ENCODE data around the gene DCAF16.

DCAF16 gene

DNA sequence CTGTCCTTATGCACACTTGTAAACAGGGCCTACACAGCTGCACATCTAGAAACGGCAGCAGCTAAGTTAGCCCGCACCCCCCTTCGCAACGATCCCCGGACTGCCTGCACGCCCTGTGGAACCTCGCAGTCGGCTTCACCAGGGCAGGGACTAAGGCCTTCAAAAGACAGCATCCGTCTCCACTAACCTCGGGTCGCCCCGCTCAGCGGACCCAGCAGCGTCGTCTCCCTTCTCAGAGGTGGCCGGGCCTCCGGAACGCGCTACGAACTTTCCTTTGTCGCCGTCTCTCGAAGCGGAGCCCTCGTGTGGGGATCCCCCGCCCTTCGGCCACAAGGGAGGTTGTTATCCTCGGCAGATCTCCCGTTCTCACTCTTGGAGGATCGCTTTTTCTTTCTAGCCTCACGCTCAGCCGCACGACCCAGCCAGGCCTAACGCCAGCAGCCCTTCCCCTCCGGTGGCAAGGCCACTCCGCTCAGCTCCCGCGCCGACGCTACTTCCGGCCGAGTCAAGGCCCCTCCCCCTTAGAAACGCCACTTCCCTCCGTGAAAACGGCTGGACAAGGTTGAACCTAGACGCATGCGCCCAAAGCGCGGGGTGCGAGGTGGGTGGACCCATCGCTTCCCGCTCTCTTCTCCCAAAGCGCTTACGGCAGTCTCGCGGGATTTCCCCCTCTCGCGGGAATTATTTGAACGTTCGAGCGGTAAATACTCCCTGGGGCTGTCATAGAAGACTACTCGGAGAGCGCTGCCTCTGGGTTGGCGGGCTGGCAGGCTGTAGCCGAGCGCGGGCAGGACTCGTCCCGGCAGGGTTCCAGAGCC is at the start of gene DCAF16, which contains the start of gene NCAPG:
Gene DCAF16 (minus strand): TSS at position 498 of the 818 bp plus-strand sequence. CDS start 6,616 bp downstream, outside the sequence.
Gene NCAPG (plus strand): TSS at position 720 of the 818 bp plus-strand sequence. CDS start 99 bp downstream, outside the sequence.
- TF ChIP-seq, protein P1, sequence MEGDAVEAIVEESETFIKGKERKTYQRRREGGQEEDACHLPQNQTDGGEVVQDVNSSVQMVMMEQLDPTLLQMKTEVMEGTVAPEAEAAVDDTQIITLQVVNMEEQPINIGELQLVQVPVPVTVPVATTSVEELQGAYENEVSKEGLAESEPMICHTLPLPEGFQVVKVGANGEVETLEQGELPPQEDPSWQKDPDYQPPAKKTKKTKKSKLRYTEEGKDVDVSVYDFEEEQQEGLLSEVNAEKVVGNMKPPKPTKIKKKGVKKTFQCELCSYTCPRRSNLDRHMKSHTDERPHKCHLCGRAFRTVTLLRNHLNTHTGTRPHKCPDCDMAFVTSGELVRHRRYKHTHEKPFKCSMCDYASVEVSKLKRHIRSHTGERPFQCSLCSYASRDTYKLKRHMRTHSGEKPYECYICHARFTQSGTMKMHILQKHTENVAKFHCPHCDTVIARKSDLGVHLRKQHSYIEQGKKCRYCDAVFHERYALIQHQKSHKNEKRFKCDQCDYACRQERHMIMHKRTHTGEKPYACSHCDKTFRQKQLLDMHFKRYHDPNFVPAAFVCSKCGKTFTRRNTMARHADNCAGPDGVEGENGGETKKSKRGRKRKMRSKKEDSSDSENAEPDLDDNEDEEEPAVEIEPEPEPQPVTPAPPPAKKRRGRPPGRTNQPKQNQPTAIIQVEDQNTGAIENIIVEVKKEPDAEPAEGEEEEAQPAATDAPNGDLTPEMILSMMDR (IDR thresholded peaks at IDR 0.05) = no peak

- TF ChIP-seq, protein P1 (IDR thresholded peaks at IDR 0.05) = no peak
Observed at GRCh38 chr4:17859793-17860406, 49.3 kb upstream of the DCAF16 start.

DNA sequence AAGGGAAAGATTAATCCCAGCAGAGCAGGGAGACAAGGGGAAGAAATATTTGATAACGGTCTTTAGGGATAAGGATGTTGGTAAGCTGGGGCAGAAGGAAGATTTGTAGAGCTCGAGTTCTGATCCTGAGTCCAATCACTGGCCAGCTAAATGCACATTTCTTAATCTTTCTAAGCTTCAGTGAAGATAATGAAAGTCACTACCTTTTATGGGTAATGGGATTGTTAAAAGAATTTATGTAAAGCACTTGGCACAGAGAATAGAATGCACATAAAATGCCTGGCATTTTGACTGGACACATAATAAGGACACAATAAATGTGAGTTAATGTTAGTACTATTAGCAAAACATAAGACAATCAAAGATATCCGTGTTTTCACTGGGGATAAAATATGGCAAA is 43.5 kb upstream of the DCAF16 start:
- TF ChIP-seq, protein P1 (IDR thresholded peaks at IDR 0.05) = no peak

GRCh38 chr4:17851959-17852358 is 41.4 kb upstream of the DCAF16 start:
- TF ChIP-seq, protein P1 (IDR thresholded peaks at IDR 0.05) = no peak

- TF ChIP-seq, protein P1 (IDR thresholded peaks at IDR 0.05) = no peak
Observed at GRCh38 chr4:17846266-17846665, 35.7 kb upstream of the DCAF16 start.

- TF ChIP-seq, protein P1 (IDR thresholded peaks at IDR 0.05) = no peak
Observed at GRCh38 chr4:17823871-17824669, 13.5 kb upstream of the DCAF16 start.

DNA sequence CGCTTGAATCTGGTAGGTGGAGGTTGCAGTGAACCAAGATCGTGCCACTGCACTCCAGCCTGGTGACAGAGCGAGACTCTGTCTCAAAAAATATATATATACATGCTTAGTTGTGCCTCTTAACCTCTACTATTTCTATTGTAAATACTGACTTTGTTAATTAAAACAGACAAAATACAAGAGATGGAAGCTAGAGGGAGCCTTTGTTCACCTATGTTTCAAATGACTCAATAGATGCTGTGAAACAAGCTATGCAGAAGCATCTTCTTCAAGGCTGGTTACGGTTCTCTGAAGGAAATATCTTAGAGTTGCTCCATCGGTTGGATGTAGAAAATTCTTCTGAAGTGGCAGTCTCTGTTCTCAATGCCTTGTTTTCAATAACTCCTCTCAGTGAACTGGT is 6.5 kb upstream of the DCAF16 start:
- TF ChIP-seq, protein P1 (IDR thresholded peaks at IDR 0.05) = peak; percentile 54; the same call in 1 of the 2 replicates

Measured in LNCAP (cell line).